IMR-90 (cell line): ENCODE measurements around the gene ANXA4. TPM values are rescaled to one million over a fixed set of nuclear protein-coding genes. Genes with fewer than 3 reads are reported as not detected.

ENCODE experiments used
- ATAC-seq: fragments of 200-7000 bp; cut with Tn5 transposase; 2 replicates; pipeline ENCODE4 v1.9.1; 2020; ENCODE audit warnings: low read depth, mild to moderate bottlenecking, moderate library complexity
- BruUV-seq: library from RNA; stranded (reverse); fragments of 400-500 nt; replicated peaks from 2 replicates; lab custom pipeline; 2021; lab: Mats Ljungman, UMichigan
- CTCF ChIA-PET: fragments of 300-600 bp; formaldehyde crosslinking; extraction: SDS; loops from one replicate; lab custom pipeline; 2021; ENCODE audit warnings: antibody characterized with exemption; lab: Yijun Ruan, JAX
- POLR2A ChIA-PET: fragments of 300-600 bp; sonication (Branson Sonifier 250); formaldehyde crosslinking; loops from one replicate; lab custom pipeline; 2022; ENCODE audit warnings: antibody characterized with exemption; ENCODE audit not compliant: unreplicated experiment; lab: Charles Lee
- DNase-seq: peaks from one replicate; pipeline ENCODE4 v3.0.0; 2013
- H2AFZ ChIP-seq: replicated peaks from 2 replicates; pipeline ENCODE3; 2013; ENCODE audit warnings: low read length, mild to moderate bottlenecking; ENCODE audit not compliant: poor library complexity
- H2AK5ac ChIP-seq: 2 replicates; pipeline ENCODE4 v1.6.1; 2013; ENCODE audit warnings: low read depth, low read length, inconsistent platforms
- H2AK9ac ChIP-seq: replicated peaks from 2 replicates; pipeline ENCODE3; 2013; ENCODE audit warnings: mild to moderate bottlenecking, low read depth, low read length, moderate library complexity; ENCODE audit not compliant: poor library complexity
- H2BK120ac ChIP-seq: 2 replicates; pipeline ENCODE4 v1.6.1; 2013; ENCODE audit warnings: low read depth, low read length, inconsistent platforms
- H2BK15ac ChIP-seq: 3 replicates; pipeline ENCODE4 v1.6.1; 2013; ENCODE audit warnings: low read depth, low read length, inconsistent platforms
- H2BK20ac ChIP-seq: 2 replicates; pipeline ENCODE4 v1.6.1; 2013; ENCODE audit warnings: low read depth, mild to moderate bottlenecking, inconsistent platforms, low read length, moderate library complexity
- H2BK5ac ChIP-seq: 2 replicates; pipeline ENCODE4 v1.6.1; 2013; ENCODE audit warnings: mild to moderate bottlenecking, low read depth, low read length, inconsistent platforms; ENCODE audit not compliant: poor library complexity, severe bottlenecking
- H3K14ac ChIP-seq: replicated peaks from 2 replicates; pipeline ENCODE4 v1.6.1; 2013; ENCODE audit warnings: low read depth, low read length, inconsistent platforms
- H3K18ac ChIP-seq: 2 replicates; pipeline ENCODE4 v1.6.1; 2013; ENCODE audit warnings: low read depth, low read length, control low read depth
- H3K23ac ChIP-seq: 2 replicates; pipeline ENCODE4 v1.6.1; 2013; ENCODE audit warnings: low read depth, low read length, inconsistent platforms
- H3K27ac ChIP-seq: 2 replicates; pipeline ENCODE4 v1.5.1; 2013; ENCODE audit warnings: mild to moderate bottlenecking, control low read depth, low read length; ENCODE audit not compliant: insufficient read depth
- H3K27me3 ChIP-seq: 2 replicates; pipeline ENCODE4 v1.6.1; 2013; ENCODE audit warnings: low read length; ENCODE audit not compliant: control insufficient read depth, insufficient read depth
- H3K36me3 ChIP-seq: 2 replicates; pipeline ENCODE4 v1.6.1; 2013; ENCODE audit warnings: low read length, mixed read lengths; ENCODE audit not compliant: control insufficient read depth, insufficient read depth
- H3K4ac ChIP-seq: 2 replicates; pipeline ENCODE4 v1.6.1; 2013; ENCODE audit warnings: low read depth, low read length, inconsistent platforms
- H3K4me1 ChIP-seq: 2 replicates; pipeline ENCODE4 v1.6.1; 2013; ENCODE audit warnings: low read length, mixed read lengths; ENCODE audit not compliant: control insufficient read depth, insufficient read depth
- H3K4me2 ChIP-seq: 2 replicates; pipeline ENCODE4 v1.6.1; 2013; ENCODE audit warnings: low read depth, mild to moderate bottlenecking, control low read depth, low read length, moderate library complexity
- H3K4me3 ChIP-seq: 2 replicates; pipeline ENCODE4 v1.5.1; 2013; ENCODE audit warnings: low read depth, mild to moderate bottlenecking, control low read depth, low read length, moderate library complexity; ENCODE audit not compliant: insufficient read depth
- H3K56ac ChIP-seq: 2 replicates; pipeline ENCODE4 v1.6.1; 2013; ENCODE audit warnings: low read length, inconsistent platforms; ENCODE audit not compliant: insufficient read depth; ENCODE audit errors: extremely low read depth
- H3K79me1 ChIP-seq, 2 experiments: 2 replicates each; pipeline ENCODE4 v1.6.1; 2013; ENCODE audit warnings: low read length in 2 of 2, inconsistent platforms in 1 of 2, low read depth in 1 of 2
- H3K9ac ChIP-seq: 2 replicates; pipeline ENCODE4 v1.6.1; 2013; ENCODE audit warnings: low read depth, low read length, control low read depth
- H3K9me1 ChIP-seq: 2 replicates; pipeline ENCODE4 v1.6.1; 2013; ENCODE audit warnings: low read length, inconsistent platforms; ENCODE audit not compliant: insufficient read depth
- H3K9me3 ChIP-seq: 2 replicates; pipeline ENCODE4 v1.6.1; 2013; ENCODE audit warnings: low read length; ENCODE audit not compliant: control insufficient read depth, insufficient read depth
- H4K20me1 ChIP-seq: 2 replicates; pipeline ENCODE4 v1.6.1; 2013; ENCODE audit warnings: low read length, inconsistent platforms; ENCODE audit not compliant: insufficient read depth
- H4K5ac ChIP-seq: 2 replicates; pipeline ENCODE4 v1.6.1; 2013; ENCODE audit warnings: mild to moderate bottlenecking, low read depth, low read length, control low read depth
- H4K8ac ChIP-seq, 2 experiments: 2 replicates each; pipeline ENCODE4 v1.6.1; 2013; ENCODE audit warnings: low read depth in 2 of 2, low read length in 2 of 2, control low read depth in 1 of 2, inconsistent platforms in 1 of 2
- H4K91ac ChIP-seq: 2 replicates; pipeline ENCODE4 v1.6.1; 2013; ENCODE audit warnings: low read depth, low read length, inconsistent platforms; ENCODE audit not compliant: insufficient read depth
- CEBPB ChIP-seq: IDR thresholded peaks from 2 replicates; pipeline ENCODE4 v1.6.1; 2012; ENCODE audit warnings: low read depth, low read length, improper control_type of control experiment
- MAFK ChIP-seq: IDR thresholded peaks from 2 replicates; pipeline ENCODE4 v1.6.1; 2012; ENCODE audit warnings: low read depth, low read length, improper control_type of control experiment
- WGBS, 2 experiments: methylation state at CpG; one replicate each; pipeline versions ENCODE4 v1.1.5 to v1.1.7; 2013; ENCODE audit warnings: missing lambda C conversion rate in 2 of 2; ENCODE audit not compliant: insufficient read length in 1 of 2; ENCODE audit errors: extremely low coverage in 2 of 2; 5-methylcytosine and 5-hydroxymethylcytosine counted together
- dilution Hi-C: fragments of 300-500 bp; cut with HindIII; formaldehyde crosslinking; loops from one replicate; pipeline ENCODE4 v1.14.3; 2018; ENCODE audit warnings: low sequenced_read_pairs; ENCODE audit not compliant: unreplicated experiment
- in situ Hi-C: fragments of 300-500 bp; cut with MboI; formaldehyde crosslinking; loops from 3 replicates; pipeline ENCODE4 v1.14.3; 2019; ENCODE audit warnings: low sequenced_read_pairs, inconsistent platforms, mixed read lengths
- intact Hi-C: fragments of 100-400 bp; cut with micrococcal nuclease; formaldehyde crosslinking; loops from 2 replicates; pipeline ENCODE4 v1.10.0; 2022
- polyA plus RNA-seq, 3 experiments: library from polyadenylated mRNA; depleted of rRNA; stranded (reverse); fragments of >200 nt; gene quantifications; 2 replicates each; pipeline ENCODE4 v1.2.3, GENCODE V29; 2012; ENCODE audit warnings: low replicate concordance in 1 of 3
- total RNA-seq: library from RNA; depleted of rRNA; stranded (reverse); fragments of >200 nt; gene quantifications from 2 replicates; pipeline ENCODE4 v1.2.3, GENCODE V29; 2012

Gene ANXA4
- total and polyA plus RNA-seq, 2 of the 4 experiments (the other 2 are of a cell fraction) = 22.2 to 72.0 TPM

GRCh38 chr2:69771461-69771860 lies 29.5 kb downstream of the ANXA4 start:
- no peak overlapping the region for H3K56ac ChIP-seq
- 0 out of 3 replicates have a peak overlapping the region, but pooled peaks have one; percentile 4 for H2BK15ac ChIP-seq
- peak; percentile 20 for DNase-seq
- ChIA-PET CTCF (no interaction called here), POLR2A (interaction anchor here (0.6 kb wide), 1 partner anchor 391 kb away, joined by 10 read pairs; no protein-coding TSS in a partner anchor)
- H3K18ac ChIP-seq = no peak overlapping the region
- H3K4ac ChIP-seq = no peak overlapping the region
- H2AK9ac ChIP-seq = no peak overlapping the region
- H2BK20ac ChIP-seq = peak overlapping the region; percentile 5; the same call in 1 of the 2 replicates
- H3K9ac ChIP-seq = no peak overlapping the region
- H3K4me1 ChIP-seq = peaks cover 18% of the 10 kb centered on the region
- peaks cover 11% of the 10 kb centered on the region; the same call in 1 of the 2 replicates for H4K20me1 ChIP-seq
- BruUV-seq = no TSS peak
- H2AK5ac ChIP-seq = no peak overlapping the region
- H3K27me3 ChIP-seq = no peaks in the 10 kb centered on the region
- in situ Hi-C loops (no loop called here), intact Hi-C loops (no loop called here), dilution Hi-C loops (no loop called here)
- H4K5ac ChIP-seq = no peak overlapping the region
- no peak overlapping the region for H2BK5ac ChIP-seq
- no peak overlapping the region for H2BK120ac ChIP-seq
- no peak overlapping the region for H4K91ac ChIP-seq
- no peak overlapping the region for H3K27ac ChIP-seq
- H3K9me3 ChIP-seq = no peaks in the 10 kb centered on the region; the same call in 1 of the 2 replicates
- no peak for ATAC-seq
- H3K4me2 ChIP-seq = no peak overlapping the region
- H3K36me3 ChIP-seq = no peaks in the 10 kb centered on the region
- peaks cover 26 to 62% of the 10 kb centered on the region in 2 experiments for H3K79me1 ChIP-seq
- TF ChIP-seq MAFK = peak; percentile 18; the same call in 1 of the 2 replicates
- no peak for TF ChIP-seq CEBPB
- no CpG with 5 or more reads among the region's 1 CpG for WGBS, 2 experiments
- H3K23ac ChIP-seq = no peak overlapping the region
- no peak overlapping the region for H3K4me3 ChIP-seq
- H3K9me1 ChIP-seq = peaks cover 13% of the 10 kb centered on the region
- H3K14ac ChIP-seq = no peak overlapping the region
- H4K8ac ChIP-seq = no peak overlapping the region
- no peak overlapping the region for H2AFZ ChIP-seq
